IMR-90 (cell line): Measurements from ENCODE around the gene APOBEC3F. TPM values are rescaled to one million over a fixed set of nuclear protein-coding genes. Genes with fewer than 3 reads are reported as not detected.
"Not testable (repeated sequence)": the region's sequence is repeated elsewhere in the genome, so short reads cannot be mapped to it uniquely, and the experiment has no call there.

Experiments
- ATAC-seq: fragments of 200-7000 bp; cut with Tn5 transposase; 2 replicates; pipeline ENCODE4 v1.9.1; 2020; ENCODE audit warnings: low read depth, mild to moderate bottlenecking, moderate library complexity
- BruUV-seq: library from RNA; stranded (reverse); fragments of 400-500 nt; replicated peaks from 2 replicates; lab custom pipeline; 2021; lab: Mats Ljungman, UMichigan
- CTCF ChIA-PET: fragments of 300-600 bp; formaldehyde crosslinking; extraction: SDS; loops from one replicate; lab custom pipeline; 2021; ENCODE audit warnings: antibody characterized with exemption; lab: Yijun Ruan, JAX
- POLR2A ChIA-PET: fragments of 300-600 bp; sonication (Branson Sonifier 250); formaldehyde crosslinking; loops from one replicate; lab custom pipeline; 2022; ENCODE audit warnings: antibody characterized with exemption; ENCODE audit not compliant: unreplicated experiment; lab: Charles Lee
- DNase-seq: peaks from one replicate; pipeline ENCODE4 v3.0.0; 2013
- H2AFZ ChIP-seq: replicated peaks from 2 replicates; pipeline ENCODE3; 2013; ENCODE audit warnings: low read length, mild to moderate bottlenecking; ENCODE audit not compliant: poor library complexity
- H2AK5ac ChIP-seq: 2 replicates; pipeline ENCODE4 v1.6.1; 2013; ENCODE audit warnings: low read depth, low read length, inconsistent platforms
- H2AK9ac ChIP-seq: replicated peaks from 2 replicates; pipeline ENCODE3; 2013; ENCODE audit warnings: mild to moderate bottlenecking, low read depth, low read length, moderate library complexity; ENCODE audit not compliant: poor library complexity
- H2BK120ac ChIP-seq: 2 replicates; pipeline ENCODE4 v1.6.1; 2013; ENCODE audit warnings: low read depth, low read length, inconsistent platforms
- H2BK15ac ChIP-seq: 3 replicates; pipeline ENCODE4 v1.6.1; 2013; ENCODE audit warnings: low read depth, low read length, inconsistent platforms
- H2BK20ac ChIP-seq: 2 replicates; pipeline ENCODE4 v1.6.1; 2013; ENCODE audit warnings: low read depth, mild to moderate bottlenecking, inconsistent platforms, low read length, moderate library complexity
- H2BK5ac ChIP-seq: 2 replicates; pipeline ENCODE4 v1.6.1; 2013; ENCODE audit warnings: mild to moderate bottlenecking, low read depth, low read length, inconsistent platforms; ENCODE audit not compliant: poor library complexity, severe bottlenecking
- H3K14ac ChIP-seq: replicated peaks from 2 replicates; pipeline ENCODE4 v1.6.1; 2013; ENCODE audit warnings: low read depth, low read length, inconsistent platforms
- H3K18ac ChIP-seq: 2 replicates; pipeline ENCODE4 v1.6.1; 2013; ENCODE audit warnings: low read depth, low read length, control low read depth
- H3K23ac ChIP-seq: 2 replicates; pipeline ENCODE4 v1.6.1; 2013; ENCODE audit warnings: low read depth, low read length, inconsistent platforms
- H3K27ac ChIP-seq: 2 replicates; pipeline ENCODE4 v1.5.1; 2013; ENCODE audit warnings: mild to moderate bottlenecking, control low read depth, low read length; ENCODE audit not compliant: insufficient read depth
- H3K27me3 ChIP-seq: 2 replicates; pipeline ENCODE4 v1.6.1; 2013; ENCODE audit warnings: low read length; ENCODE audit not compliant: control insufficient read depth, insufficient read depth
- H3K36me3 ChIP-seq: 2 replicates; pipeline ENCODE4 v1.6.1; 2013; ENCODE audit warnings: low read length, mixed read lengths; ENCODE audit not compliant: control insufficient read depth, insufficient read depth
- H3K4ac ChIP-seq: 2 replicates; pipeline ENCODE4 v1.6.1; 2013; ENCODE audit warnings: low read depth, low read length, inconsistent platforms
- H3K4me1 ChIP-seq: 2 replicates; pipeline ENCODE4 v1.6.1; 2013; ENCODE audit warnings: low read length, mixed read lengths; ENCODE audit not compliant: control insufficient read depth, insufficient read depth
- H3K4me2 ChIP-seq: 2 replicates; pipeline ENCODE4 v1.6.1; 2013; ENCODE audit warnings: low read depth, mild to moderate bottlenecking, control low read depth, low read length, moderate library complexity
- H3K4me3 ChIP-seq: 2 replicates; pipeline ENCODE4 v1.5.1; 2013; ENCODE audit warnings: low read depth, mild to moderate bottlenecking, control low read depth, low read length, moderate library complexity; ENCODE audit not compliant: insufficient read depth
- H3K56ac ChIP-seq: 2 replicates; pipeline ENCODE4 v1.6.1; 2013; ENCODE audit warnings: low read length, inconsistent platforms; ENCODE audit not compliant: insufficient read depth; ENCODE audit errors: extremely low read depth
- H3K79me1 ChIP-seq, 2 experiments: 2 replicates each; pipeline ENCODE4 v1.6.1; 2013; ENCODE audit warnings: low read length in 2 of 2, inconsistent platforms in 1 of 2, low read depth in 1 of 2
- H3K9ac ChIP-seq: 2 replicates; pipeline ENCODE4 v1.6.1; 2013; ENCODE audit warnings: low read depth, low read length, control low read depth
- H3K9me1 ChIP-seq: 2 replicates; pipeline ENCODE4 v1.6.1; 2013; ENCODE audit warnings: low read length, inconsistent platforms; ENCODE audit not compliant: insufficient read depth
- H3K9me3 ChIP-seq: 2 replicates; pipeline ENCODE4 v1.6.1; 2013; ENCODE audit warnings: low read length; ENCODE audit not compliant: control insufficient read depth, insufficient read depth
- H4K20me1 ChIP-seq: 2 replicates; pipeline ENCODE4 v1.6.1; 2013; ENCODE audit warnings: low read length, inconsistent platforms; ENCODE audit not compliant: insufficient read depth
- H4K5ac ChIP-seq: 2 replicates; pipeline ENCODE4 v1.6.1; 2013; ENCODE audit warnings: mild to moderate bottlenecking, low read depth, low read length, control low read depth
- H4K8ac ChIP-seq, 2 experiments: 2 replicates each; pipeline ENCODE4 v1.6.1; 2013; ENCODE audit warnings: low read depth in 2 of 2, low read length in 2 of 2, control low read depth in 1 of 2, inconsistent platforms in 1 of 2
- H4K91ac ChIP-seq: 2 replicates; pipeline ENCODE4 v1.6.1; 2013; ENCODE audit warnings: low read depth, low read length, inconsistent platforms; ENCODE audit not compliant: insufficient read depth
- BHLHE40 ChIP-seq: fragments of 150-350 bp; IDR thresholded peaks from 2 replicates; pipeline ENCODE4 v1.6.1; 2016; ENCODE audit warnings: mild to moderate bottlenecking, low read depth, low read length
- FOS ChIP-seq: fragments of 150-350 bp; IDR thresholded peaks from 2 replicates; pipeline ENCODE4 v1.6.1; 2016; ENCODE audit warnings: low read depth, low read length
- MAZ ChIP-seq: IDR thresholded peaks from 2 replicates; pipeline ENCODE4 v1.6.1; 2012; ENCODE audit warnings: low read depth, mild to moderate bottlenecking, low read length, improper control_type of control experiment, moderate library complexity, borderline replicate concordance
- MXI1 ChIP-seq: IDR thresholded peaks from 2 replicates; pipeline ENCODE4 v1.6.1; 2012; ENCODE audit warnings: low read depth, mild to moderate bottlenecking, low read length, moderate library complexity, borderline replicate concordance
- NFE2L2 ChIP-seq: fragments of 150-350 bp; IDR thresholded peaks from 2 replicates; pipeline ENCODE4 v1.6.1; 2016; ENCODE audit warnings: low read depth, mild to moderate bottlenecking, low read length
- RAD21 ChIP-seq: IDR thresholded peaks from 2 replicates; pipeline ENCODE4 v1.6.1; 2012; ENCODE audit warnings: low read length, improper control_type of control experiment
- RCOR1 ChIP-seq: IDR thresholded peaks from 2 replicates; pipeline ENCODE4 v1.6.1; 2012; ENCODE audit warnings: mild to moderate bottlenecking, low read length, improper control_type of control experiment; ENCODE audit not compliant: insufficient replicate concordance
- WGBS, 2 experiments: methylation state at CpG; one replicate each; pipeline versions ENCODE4 v1.1.5 to v1.1.7; 2013; ENCODE audit warnings: missing lambda C conversion rate in 2 of 2; ENCODE audit not compliant: insufficient read length in 1 of 2; ENCODE audit errors: extremely low coverage in 2 of 2; 5-methylcytosine and 5-hydroxymethylcytosine counted together
- dilution Hi-C: fragments of 300-500 bp; cut with HindIII; formaldehyde crosslinking; loops from one replicate; pipeline ENCODE4 v1.14.3; 2018; ENCODE audit warnings: low sequenced_read_pairs; ENCODE audit not compliant: unreplicated experiment
- in situ Hi-C: fragments of 300-500 bp; cut with MboI; formaldehyde crosslinking; loops from 3 replicates; pipeline ENCODE4 v1.14.3; 2019; ENCODE audit warnings: low sequenced_read_pairs, inconsistent platforms, mixed read lengths
- intact Hi-C: fragments of 100-400 bp; cut with micrococcal nuclease; formaldehyde crosslinking; loops from 2 replicates; pipeline ENCODE4 v1.10.0; 2022
- polyA plus RNA-seq, 3 experiments: library from polyadenylated mRNA; depleted of rRNA; stranded (reverse); fragments of >200 nt; gene quantifications; 2 replicates each; pipeline ENCODE4 v1.2.3, GENCODE V29; 2012; ENCODE audit warnings: low replicate concordance in 1 of 3
- total RNA-seq: library from RNA; depleted of rRNA; stranded (reverse); fragments of >200 nt; gene quantifications from 2 replicates; pipeline ENCODE4 v1.2.3, GENCODE V29; 2012

Gene APOBEC3F
- total and polyA plus RNA-seq, 2 of the 4 experiments (the other 2 are of a cell fraction) = 3.4 to 8.3 TPM

GRCh38 chr22:39078329-39078728, 37.7 kb downstream of the APOBEC3F start:
- Histone ChIP-seq H3K23ac (no peak overlapping the region), H2BK120ac (no peak overlapping the region), H2AFZ (no peak overlapping the region), H4K91ac (no peak overlapping the region), H2BK20ac (no peak overlapping the region), H3K4ac (no peak overlapping the region), H2BK15ac (no peak overlapping the region), H3K27me3 (no peaks in the 10 kb centered on the region), H2AK5ac (no peak overlapping the region), H3K18ac (no peak overlapping the region), H3K56ac (no peak overlapping the region), H3K9me3 (no peaks in the 10 kb centered on the region), H4K20me1 (no peaks in the 10 kb centered on the region), H3K4me3 (no peak overlapping the region), H3K36me3 (no peaks in the 10 kb centered on the region; the same call in 1 of the 2 replicates), H4K5ac (no peak overlapping the region), H3K9me1 (no peaks in the 10 kb centered on the region), H3K4me1 (peaks cover 4% of the 10 kb centered on the region), H3K9ac (no peak overlapping the region), H3K79me1 (peaks cover 0 to 7% of the 10 kb centered on the region in 2 experiments; a peak in 1 of 4 replicates), H3K4me2 (no peak overlapping the region), H2BK5ac (no peak overlapping the region), H3K14ac (no peak overlapping the region), H2AK9ac (no peak overlapping the region), H3K27ac (no peak overlapping the region), H4K8ac (no peak overlapping the region)
- ChIA-PET POLR2A (no interaction called here), CTCF (no interaction called here)
- TF ChIP-seq RCOR1 (no peak), MAZ (no peak), NFE2L2 (no peak), MXI1 (no peak), FOS (no peak), RAD21 (no peak), BHLHE40 (no peak)
- intact Hi-C loops (no loop called here), in situ Hi-C loops (no loop called here), dilution Hi-C loops (no loop called here)
- WGBS, 2 experiments = no CpG with 5 or more reads among the region's 8 CpGs
- BruUV-seq = no TSS peak
- no peak for ATAC-seq
- DNase-seq = no peak

GRCh38 chr22:39079054-39079637, 38.5 kb downstream of the APOBEC3F start:
- H3K9ac ChIP-seq, H3K79me1 ChIP-seq, ATAC-seq, H3K18ac ChIP-seq, H3K4ac ChIP-seq, H3K36me3 ChIP-seq, H3K4me2 ChIP-seq, H3K27me3 ChIP-seq, H3K14ac ChIP-seq, H2AK5ac ChIP-seq, H3K4me1 ChIP-seq, dilution Hi-C loops, H4K91ac ChIP-seq, H2AFZ ChIP-seq, POLR2A ChIA-PET, BruUV-seq, H4K5ac ChIP-seq, H4K8ac ChIP-seq, H3K23ac ChIP-seq, H2BK20ac ChIP-seq, H2BK5ac ChIP-seq, CTCF ChIA-PET, H3K4me3 ChIP-seq, H2BK120ac ChIP-seq, H3K56ac ChIP-seq, in situ Hi-C loops, H3K9me3 ChIP-seq, H4K20me1 ChIP-seq, DNase-seq, intact Hi-C loops, H3K9me1 ChIP-seq, H2BK15ac ChIP-seq, H2AK9ac ChIP-seq, H3K27ac ChIP-seq: not testable (repeated sequence)
- no CpG with 5 or more reads among the region's 24 CpGs for WGBS, 2 experiments
